ENCODE measurements around the gene DHCR24. TPM values are rescaled to one million over a fixed set of nuclear protein-coding genes. Genes with fewer than 3 reads are reported as not detected.

The DHCR24 gene
- total RNA-seq, 1 donor from 2014 or later, result 149 TPM

GRCh38 chr1:54848134-54848948 is 38.7 kb downstream of the DHCR24 start:
- Mint-ChIP-seq H3K27ac (no peak overlapping the region), H3K4me1 (ENCODE audit: unreplicated experiment) (no peaks in the 10 kb centered on the region), H3K27me3 (no peaks in the 10 kb centered on the region), H3K9me3 (no peaks in the 10 kb centered on the region), H3K4me3 (no peak overlapping the region), H3K36me3 (peaks cover 11% of the 10 kb centered on the region)
- TF ChIP-seq CTCF (conservative IDR thresholded peaks at IDR 0.05), result no peak
- DNase-seq (ENCODE audit: extremely low spot score, unreplicated experiment), result no peak

- H3K27me3 Mint-ChIP-seq, result no peaks in the 10 kb centered on the region
- DNase-seq (ENCODE audit: extremely low spot score, unreplicated experiment), result peak; percentile 42
Measured at GRCh38 chr1:54846716-54847284, 40.2 kb downstream of the DHCR24 start.

GRCh38 chr1:54846301-54846700 is 40.7 kb downstream of the DHCR24 start:
- peak; percentile 37 for DNase-seq (ENCODE audit: extremely low spot score, unreplicated experiment)
- Mint-ChIP-seq H3K4me3 (no peak overlapping the region), H3K4me1 (ENCODE audit: unreplicated experiment) (no peaks in the 10 kb centered on the region), H3K27me3 (no peaks in the 10 kb centered on the region), H3K36me3 (peaks cover 11% of the 10 kb centered on the region), H3K9me3 (no peaks in the 10 kb centered on the region), H3K27ac (no peak overlapping the region)
- TF ChIP-seq CTCF (conservative IDR thresholded peaks at IDR 0.05), result no peak

More at GRCh38 chr1:54846716-54847284, 40.2 kb downstream of the DHCR24 start:
- peaks cover 11% of the 10 kb centered on the region for H3K36me3 Mint-ChIP-seq
- TF ChIP-seq CTCF (conservative IDR thresholded peaks at IDR 0.05), result no peak
- H3K4me1 Mint-ChIP-seq (ENCODE audit: unreplicated experiment), result no peaks in the 10 kb centered on the region
- H3K9me3 Mint-ChIP-seq, result no peaks in the 10 kb centered on the region
- H3K4me3 Mint-ChIP-seq, result no peak overlapping the region
- no peak overlapping the region for H3K27ac Mint-ChIP-seq

GRCh38 chr1:54845772-54846171 is 41.2 kb downstream of the DHCR24 start:
- no peak overlapping the region for H3K4me3 Mint-ChIP-seq
- no peaks in the 10 kb centered on the region for H3K9me3 Mint-ChIP-seq
- peaks cover 11% of the 10 kb centered on the region for H3K36me3 Mint-ChIP-seq
- no peaks in the 10 kb centered on the region for H3K4me1 Mint-ChIP-seq (ENCODE audit: unreplicated experiment)
- no peak for TF ChIP-seq CTCF (conservative IDR thresholded peaks at IDR 0.05)
- H3K27ac Mint-ChIP-seq, result no peak overlapping the region
- peak; percentile 56 for DNase-seq (ENCODE audit: extremely low spot score, unreplicated experiment)
- H3K27me3 Mint-ChIP-seq, result no peaks in the 10 kb centered on the region

GRCh38 chr1:54844564-54844963 is 42.4 kb downstream of the DHCR24 start:
- Mint-ChIP-seq H3K4me3 (no peak overlapping the region), H3K9me3 (no peaks in the 10 kb centered on the region), H3K36me3 (peaks cover 5% of the 10 kb centered on the region), H3K27me3 (no peaks in the 10 kb centered on the region), H3K4me1 (ENCODE audit: unreplicated experiment) (no peaks in the 10 kb centered on the region), H3K27ac (no peak overlapping the region)
- DNase-seq (ENCODE audit: extremely low spot score, unreplicated experiment), result peak; percentile 13
- TF ChIP-seq CTCF (conservative IDR thresholded peaks at IDR 0.05), result no peak
